GM18520 (cell line): ENCODE results near the gene C12orf56.

ENCODE experiments used
- ATAC-seq: cut with Tn5 transposase; IDR thresholded peaks from one replicate; pipeline ENCODE4 v1.9.1; 2021; ENCODE audit not compliant: unreplicated experiment

The C12orf56 gene

GRCh38 chr12:64390275-64390851 is at the start of gene C12orf56:
TSS of gene C12orf56 (minus strand) at chr12:64390758. CDS start at chr12:64390565, 193 bp downstream.
- ATAC-seq = no peak

GRCh38 chr12:64440100-64440499 is 49.5 kb upstream of the C12orf56 start:
- no peak for ATAC-seq

GRCh38 chr12:64433915-64434314 is 43.4 kb upstream of the C12orf56 start:
- ATAC-seq = no peak

GRCh38 chr12:64431791-64432190 is 41.2 kb upstream of the C12orf56 start:
- ATAC-seq = no peak

- ATAC-seq = no peak
Measured at GRCh38 chr12:64430886-64431285, 40.3 kb upstream of the C12orf56 start.

GRCh38 chr12:64428956-64429355 is 38.4 kb upstream of the C12orf56 start:
- ATAC-seq = no peak

GRCh38 chr12:64427988-64428387 is 37.4 kb upstream of the C12orf56 start:
- no peak for ATAC-seq

- no peak for ATAC-seq
Measured at GRCh38 chr12:64419696-64420095, 29.1 kb upstream of the C12orf56 start.

- no peak for ATAC-seq
Measured at GRCh38 chr12:64418209-64418608, 27.7 kb upstream of the C12orf56 start.

- no peak for ATAC-seq
Measured at GRCh38 chr12:64413884-64414283, 23.3 kb upstream of the C12orf56 start.

- no peak for ATAC-seq
Measured at GRCh38 chr12:64412459-64412858, 21.9 kb upstream of the C12orf56 start.

GRCh38 chr12:64411427-64411826 is 20.9 kb upstream of the C12orf56 start:
- no peak for ATAC-seq

- no peak for ATAC-seq
Measured at GRCh38 chr12:64407342-64408223, 17.0 kb upstream of the C12orf56 start.

GRCh38 chr12:64404470-64405256 is 14.1 kb upstream of the C12orf56 start:
- peak; percentile 10 for ATAC-seq

GRCh38 chr12:64403707-64404469 is 13.3 kb upstream of the C12orf56 start, which contains the start of gene XPOT:
TSS of gene XPOT (plus strand) at chr12:64404392. CDS start at chr12:64410036, 5,644 bp downstream.
- ATAC-seq = peak; percentile 95

GRCh38 chr12:64402181-64402580 is 11.6 kb upstream of the C12orf56 start:
- ATAC-seq = no peak

- ATAC-seq = no peak
Measured at GRCh38 chr12:64400041-64400440, 9.5 kb upstream of the C12orf56 start.

GRCh38 chr12:64395739-64396138 is 5.2 kb upstream of the C12orf56 start:
- no peak for ATAC-seq

- no peak for ATAC-seq
Measured at GRCh38 chr12:64392221-64392620, 1.7 kb upstream of the C12orf56 start.

GRCh38 chr12:64389154-64389553 is 1.4 kb downstream of the C12orf56 start:
- no peak for ATAC-seq
